ENCODE results near the gene FHOD3.
A peak's percentile ranks its signal among the peaks of the same experiment; 100 is the strongest.

Gene FHOD3

GRCh38 chr18:36411745-36412168, 114.2 kb downstream of the FHOD3 start:
- H3K9me2 ChIP-seq (replicated peaks; ENCODE audit: insufficient read depth, low read length) = no peaks in the 10 kb centered on the region
- no peaks in the 10 kb centered on the region for H3K4me1 ChIP-seq (ENCODE audit: low read length)
- no peaks in the 10 kb centered on the region for H3K79me2 ChIP-seq (ENCODE audit: low read length)
- TF ChIP-seq, protein P1, sequence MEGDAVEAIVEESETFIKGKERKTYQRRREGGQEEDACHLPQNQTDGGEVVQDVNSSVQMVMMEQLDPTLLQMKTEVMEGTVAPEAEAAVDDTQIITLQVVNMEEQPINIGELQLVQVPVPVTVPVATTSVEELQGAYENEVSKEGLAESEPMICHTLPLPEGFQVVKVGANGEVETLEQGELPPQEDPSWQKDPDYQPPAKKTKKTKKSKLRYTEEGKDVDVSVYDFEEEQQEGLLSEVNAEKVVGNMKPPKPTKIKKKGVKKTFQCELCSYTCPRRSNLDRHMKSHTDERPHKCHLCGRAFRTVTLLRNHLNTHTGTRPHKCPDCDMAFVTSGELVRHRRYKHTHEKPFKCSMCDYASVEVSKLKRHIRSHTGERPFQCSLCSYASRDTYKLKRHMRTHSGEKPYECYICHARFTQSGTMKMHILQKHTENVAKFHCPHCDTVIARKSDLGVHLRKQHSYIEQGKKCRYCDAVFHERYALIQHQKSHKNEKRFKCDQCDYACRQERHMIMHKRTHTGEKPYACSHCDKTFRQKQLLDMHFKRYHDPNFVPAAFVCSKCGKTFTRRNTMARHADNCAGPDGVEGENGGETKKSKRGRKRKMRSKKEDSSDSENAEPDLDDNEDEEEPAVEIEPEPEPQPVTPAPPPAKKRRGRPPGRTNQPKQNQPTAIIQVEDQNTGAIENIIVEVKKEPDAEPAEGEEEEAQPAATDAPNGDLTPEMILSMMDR (IDR thresholded peaks at IDR 0.05; ENCODE audit: low read length) = peak; percentile 44
- TF ChIP-seq EZH2phosphoT487 (IDR thresholded peaks at IDR 0.05; ENCODE audit: low read length) = no peak
- H3K9ac ChIP-seq (ENCODE audit: low read length) = no peak overlapping the region
- no peaks in the 10 kb centered on the region for H3K36me3 ChIP-seq (replicated peaks; ENCODE audit: insufficient read depth, low read length)
- no peak overlapping the region for H3K4me2 ChIP-seq (ENCODE audit: low read depth, low read length)
- no peak overlapping the region for H2AFZ ChIP-seq (ENCODE audit: low read length)
- H4K20me1 ChIP-seq (ENCODE audit: insufficient read depth, low read length) = no peaks in the 10 kb centered on the region
- DNase-seq = no peak
- H3K27ac ChIP-seq (ENCODE audit: low read length) = no peak overlapping the region
- H3F3A ChIP-seq (ENCODE audit: insufficient read depth, low read length) = no peaks in the 10 kb centered on the region
- H3K9me3 ChIP-seq (replicated peaks; ENCODE audit: insufficient read depth, low read length) = no peaks in the 10 kb centered on the region
- no peak overlapping the region for H3K4me3 ChIP-seq (ENCODE audit: low read length)
- no peaks in the 10 kb centered on the region for H3K27me3 ChIP-seq (replicated peaks; ENCODE audit: insufficient read depth, low read length)

GRCh38 chr18:36412778-36413177, 115.3 kb downstream of the FHOD3 start:
- Histone ChIP-seq H3K4me1 (ENCODE audit: low read length) (no peaks in the 10 kb centered on the region), H3K79me2 (ENCODE audit: low read length) (no peaks in the 10 kb centered on the region), H3K4me2 (ENCODE audit: low read depth, low read length) (no peak overlapping the region), H4K20me1 (ENCODE audit: insufficient read depth, low read length) (no peaks in the 10 kb centered on the region), H3K4me3 (ENCODE audit: low read length) (no peak overlapping the region), H2AFZ (ENCODE audit: low read length) (no peak overlapping the region), H3K27ac (ENCODE audit: low read length) (no peak overlapping the region), H3F3A (ENCODE audit: insufficient read depth, low read length) (no peaks in the 10 kb centered on the region), H3K27me3 (replicated peaks; ENCODE audit: insufficient read depth, low read length) (no peaks in the 10 kb centered on the region), H3K9me3 (replicated peaks; ENCODE audit: insufficient read depth, low read length) (no peaks in the 10 kb centered on the region), H3K36me3 (replicated peaks; ENCODE audit: insufficient read depth, low read length) (no peaks in the 10 kb centered on the region), H3K9me2 (replicated peaks; ENCODE audit: insufficient read depth, low read length) (no peaks in the 10 kb centered on the region), H3K9ac (ENCODE audit: low read length) (no peak overlapping the region)
- no peak for TF ChIP-seq EZH2phosphoT487 (IDR thresholded peaks at IDR 0.05; ENCODE audit: low read length)
- TF ChIP-seq EZH2 (optimal IDR thresholded peaks at IDR 0.05; ENCODE audit: low read depth, low read length) = no peak
- TF ChIP-seq, protein P1 (IDR thresholded peaks at IDR 0.05; ENCODE audit: low read length) = peak; percentile 39
- DNase-seq = peak; percentile 33

- Histone ChIP-seq H3K27ac (ENCODE audit: low read length) (no peak overlapping the region), H3K4me2 (ENCODE audit: low read depth, low read length) (no peak overlapping the region), H3K9me3 (replicated peaks; ENCODE audit: insufficient read depth, low read length) (no peaks in the 10 kb centered on the region), H3F3A (ENCODE audit: insufficient read depth, low read length) (no peaks in the 10 kb centered on the region), H3K27me3 (replicated peaks; ENCODE audit: insufficient read depth, low read length) (no peaks in the 10 kb centered on the region), H3K4me3 (ENCODE audit: low read length) (no peak overlapping the region), H3K9ac (ENCODE audit: low read length) (no peak overlapping the region), H3K36me3 (replicated peaks; ENCODE audit: insufficient read depth, low read length) (no peaks in the 10 kb centered on the region), H4K20me1 (ENCODE audit: insufficient read depth, low read length) (no peaks in the 10 kb centered on the region), H3K79me2 (ENCODE audit: low read length) (no peaks in the 10 kb centered on the region), H3K4me1 (ENCODE audit: low read length) (no peaks in the 10 kb centered on the region), H2AFZ (ENCODE audit: low read length) (no peak overlapping the region), H3K9me2 (replicated peaks; ENCODE audit: insufficient read depth, low read length) (no peaks in the 10 kb centered on the region)
- no peak for DNase-seq
- TF ChIP-seq, protein P1 (IDR thresholded peaks at IDR 0.05; ENCODE audit: low read length) = no peak
- TF ChIP-seq EZH2phosphoT487 (IDR thresholded peaks at IDR 0.05; ENCODE audit: low read length) = no peak
- no peak for TF ChIP-seq EZH2 (optimal IDR thresholded peaks at IDR 0.05; ENCODE audit: low read depth, low read length)
These were observed 117.7 kb downstream of the FHOD3 start for GRCh38 chr18:36415171-36415570.

All from MM.1S (cell line).